Choroid plexus epithelial cell (primary cell): ENCODE data around the gene CD72.
"Not testable (repeated sequence)": the region's sequence is repeated elsewhere in the genome, so short reads cannot be mapped to it uniquely, and the experiment has no call there.

Source experiments
- DNase-seq: peaks from one replicate; pipeline ENCODE4 v3.0.0-alpha.2; 2010; ENCODE audit warnings: low read depth
- H3K4me3 ChIP-seq: 2 replicates; pipeline ENCODE4 v1.5.1; 2011; ENCODE audit warnings: low read depth, mild to moderate bottlenecking, control low read depth, low read length, moderate library complexity
- CTCF ChIP-seq: conservative IDR thresholded peaks from 2 replicates; pipeline ENCODE4 v1.5.1; 2011; ENCODE audit warnings: low read depth, mild to moderate bottlenecking, control low read depth, inconsistent platforms, low read length, moderate library complexity

The CD72 gene

GRCh38 chr9:35639631-35640030, 21.4 kb upstream of the CD72 start:
- no peak for DNase-seq
- TF ChIP-seq CTCF = no peak
- H3K4me3 ChIP-seq = no peak overlapping the region

GRCh38 chr9:35639225-35639624, 21.0 kb upstream of the CD72 start:
- DNase-seq, H3K4me3 ChIP-seq: not testable (repeated sequence)

GRCh38 chr9:35638751-35639150, 20.5 kb upstream of the CD72 start:
- not testable (repeated sequence) for DNase-seq, H3K4me3 ChIP-seq

GRCh38 chr9:35637427-35637955, 19.3 kb upstream of the CD72 start:
- not testable (repeated sequence) for H3K4me3 ChIP-seq, DNase-seq

- not testable (repeated sequence) for H3K4me3 ChIP-seq, DNase-seq
These were observed 18.6 kb upstream of the CD72 start for GRCh38 chr9:35636877-35637246.

GRCh38 chr9:35636135-35636876, 18.1 kb upstream of the CD72 start:
- H3K4me3 ChIP-seq = no peak overlapping the region
- DNase-seq = no peak
- no peak for TF ChIP-seq CTCF

- H3K4me3 ChIP-seq = no peak overlapping the region
- TF ChIP-seq CTCF = no peak
- no peak for DNase-seq
These were observed 17.5 kb upstream of the CD72 start for GRCh38 chr9:35635730-35636129.

GRCh38 chr9:35629597-35629996, 11.4 kb upstream of the CD72 start:
- no peak for TF ChIP-seq CTCF
- no peak overlapping the region for H3K4me3 ChIP-seq
- no peak for DNase-seq

GRCh38 chr9:35628389-35628991, 10.3 kb upstream of the CD72 start:
- no peak overlapping the region for H3K4me3 ChIP-seq
- TF ChIP-seq CTCF = no peak
- no peak for DNase-seq
